H1 (cell line): ENCODE measurements around the gene TMEM176B. TPM values are rescaled to one million over a fixed set of nuclear protein-coding genes. Genes with fewer than 3 reads are reported as not detected.

Experiments
- CTCF ChIA-PET: fragments of 300-600 bp; sonication (Branson Sonifier 250); formaldehyde crosslinking; loops from one replicate; lab custom pipeline; 2021; ENCODE audit not compliant: partially characterized antibody; lab: Charles Lee
- POLR2A ChIA-PET: fragments of 300-600 bp; sonication (Branson Sonifier 250); formaldehyde crosslinking; loops from one replicate; lab custom pipeline; 2021; ENCODE audit warnings: inconsistent platforms; ENCODE audit not compliant: partially characterized antibody; lab: Charles Lee
- DNase-seq, 2 experiments: peaks; one replicate each; pipeline versions ENCODE4 v3.0.0 to v3.0.0-alpha.2; 2010 to 2022; ENCODE audit warnings: low spot score in 2 of 2, low read depth in 1 of 2, mixed read lengths in 1 of 2
- FAIRE-seq: peaks from 2 replicates; lab custom pipeline; 2011; peaks lifted over from hg19 to GRCh38; lab: Jason Lieb, UNC
- H2AFZ ChIP-seq: 2 replicates; pipeline ENCODE4 v1.8.1; 2012; ENCODE audit warnings: low read length, inconsistent platforms
- H2AK5ac ChIP-seq: 2 replicates; pipeline ENCODE4 v1.6.1; 2013; ENCODE audit warnings: low read depth, low read length
- H2BK120ac ChIP-seq: replicated peaks from 2 replicates; pipeline ENCODE3; 2013; ENCODE audit warnings: low read depth, low read length, inconsistent platforms
- H2BK12ac ChIP-seq: 2 replicates; pipeline ENCODE4 v1.6.1; 2013; ENCODE audit warnings: low read depth, low read length
- H2BK15ac ChIP-seq: 2 replicates; pipeline ENCODE4 v1.6.1; 2013; ENCODE audit warnings: low read length
- H2BK20ac ChIP-seq: 2 replicates; pipeline ENCODE4 v1.6.1; 2013; ENCODE audit warnings: low read length
- H2BK5ac ChIP-seq: 2 replicates; pipeline ENCODE4 v1.6.1; 2013; ENCODE audit warnings: low read depth, low read length
- H3K14ac ChIP-seq: 2 replicates; pipeline ENCODE4 v1.6.1; 2013; ENCODE audit warnings: inconsistent platforms; ENCODE audit not compliant: insufficient read length
- H3K18ac ChIP-seq: 2 replicates; pipeline ENCODE4 v1.6.1; 2013; ENCODE audit warnings: low read length; ENCODE audit errors: extremely low read depth
- H3K23ac ChIP-seq: 2 replicates; pipeline ENCODE4 v1.6.1; 2013; ENCODE audit warnings: inconsistent platforms; ENCODE audit not compliant: insufficient read length
- H3K23me2 ChIP-seq: 2 replicates; pipeline ENCODE4 v1.6.1; 2013; ENCODE audit warnings: low read depth, low read length
- H3K27ac ChIP-seq: 2 replicates; pipeline ENCODE4 v1.6.1; 2011; ENCODE audit warnings: low read depth, low read length, inconsistent platforms
- H3K27me3 ChIP-seq, 4 experiments: replicated peaks in 1 of 4; 1 replicate in 1 of 4; 2 replicates in 3 of 4; pipeline versions ENCODE4 v1.6.1 to v1.8.1; 2011 to 2013; ENCODE audit warnings: low read length in 3 of 4, mild to moderate bottlenecking in 3 of 4, inconsistent platforms in 2 of 4, mixed read lengths in 2 of 4, moderate library complexity in 1 of 4; ENCODE audit not compliant: control insufficient read depth in 3 of 4, insufficient read depth in 3 of 4; ENCODE audit errors: extremely low read depth in 1 of 4
- H3K36me3 ChIP-seq, 4 experiments: 2 replicates each; pipeline versions ENCODE4 v1.6.1 to v1.8.1; 2011 to 2013; ENCODE audit warnings: mild to moderate bottlenecking in 4 of 4, low read length in 3 of 4, moderate library complexity in 2 of 4, control low read depth in 1 of 4, inconsistent platforms in 1 of 4; ENCODE audit not compliant: insufficient read depth in 4 of 4, control insufficient read depth in 2 of 4
- H3K4ac ChIP-seq: replicated peaks from 2 replicates; pipeline ENCODE3; 2013; ENCODE audit warnings: low read length, low read depth, mixed read lengths, inconsistent platforms; ENCODE audit not compliant: insufficient read length
- H3K4me1 ChIP-seq, 4 experiments: replicated peaks in 1 of 4; 1 replicate in 1 of 4; 2 replicates in 3 of 4; pipeline versions ENCODE4 v1.6.1 to v1.8.1; 2011 to 2013; ENCODE audit warnings: low read length in 3 of 4, inconsistent platforms in 2 of 4, mixed read lengths in 1 of 4; ENCODE audit not compliant: insufficient read depth in 4 of 4, control insufficient read depth in 3 of 4
- H3K4me2 ChIP-seq, 2 experiments: 2 replicates each; pipeline versions ENCODE4 v1.6.1 to v1.8.1; 2011 to 2013; ENCODE audit warnings: low read depth in 2 of 2, low read length in 2 of 2, control low read depth in 1 of 2, inconsistent platforms in 1 of 2, mild to moderate bottlenecking in 1 of 2; ENCODE audit not compliant: insufficient read depth in 1 of 2
- H3K4me3 ChIP-seq, 4 experiments: fragments of 200-600, 300-600 bp in 1 of 4; sonication (generic), shearing (Covaris generic), sonication (Bioruptor Twin) in 1 of 4; 2 replicates each; pipeline versions ENCODE4 v1.5.1 to v1.8.1; 2011 to 2016; ENCODE audit warnings: low read length in 4 of 4, low read depth in 3 of 4, control low read depth in 2 of 4, inconsistent platforms in 2 of 4, mild to moderate bottlenecking in 2 of 4, mixed read lengths in 1 of 4, moderate library complexity in 1 of 4; ENCODE audit not compliant: insufficient read depth in 2 of 4; ENCODE audit errors: extremely low read depth in 1 of 4
- H3K56ac ChIP-seq: replicated peaks from 2 replicates; pipeline ENCODE3; 2013; ENCODE audit warnings: low read depth, mild to moderate bottlenecking, mixed read lengths, low read length, inconsistent platforms; ENCODE audit not compliant: insufficient read length
- H3K79me1 ChIP-seq: 2 replicates; pipeline ENCODE4 v1.6.1; 2013; ENCODE audit warnings: low read depth, low read length, control low read depth
- H3K79me2 ChIP-seq, 2 experiments: 2 replicates each; pipeline versions ENCODE4 v1.6.1 to v1.8.1; 2012 to 2013; ENCODE audit warnings: low read length in 2 of 2, mild to moderate bottlenecking in 2 of 2, inconsistent platforms in 1 of 2; ENCODE audit not compliant: insufficient read depth in 2 of 2, control insufficient read depth in 1 of 2
- H3K9ac ChIP-seq, 4 experiments: replicated peaks in 1 of 4; 1 replicate in 1 of 4; 2 replicates in 3 of 4; pipeline versions ENCODE4 v1.6.1 to v1.8.1; 2011 to 2013; ENCODE audit warnings: low read depth in 3 of 4, low read length in 3 of 4, control low read depth in 2 of 4, mild to moderate bottlenecking in 2 of 4, moderate library complexity in 2 of 4, inconsistent platforms in 1 of 4; ENCODE audit errors: extremely low read depth in 1 of 4
- H3K9me3 ChIP-seq, 2 experiments: 2 replicates each; pipeline versions ENCODE4 v1.6.1 to v1.8.1; 2012 to 2013; ENCODE audit warnings: mild to moderate bottlenecking in 2 of 2, moderate library complexity in 2 of 2, control low read depth in 1 of 2, inconsistent platforms in 1 of 2, low read depth in 1 of 2, low read length in 1 of 2, mixed read lengths in 1 of 2; ENCODE audit not compliant: insufficient read depth in 2 of 2
- H4K20me1 ChIP-seq, 2 experiments: replicated peaks in 1 of 2; 2 replicates each; pipeline versions ENCODE3 to v1.8.1; 2011 to 2013; ENCODE audit warnings: inconsistent platforms in 2 of 2, low read length in 2 of 2, mild to moderate bottlenecking in 1 of 2; ENCODE audit not compliant: insufficient read depth in 2 of 2, control insufficient read depth in 1 of 2
- H4K5ac ChIP-seq: 2 replicates; pipeline ENCODE4 v1.6.1; 2013; ENCODE audit warnings: low read length, low read depth, mixed read lengths, inconsistent platforms; ENCODE audit not compliant: insufficient read length
- H4K8ac ChIP-seq: 2 replicates; pipeline ENCODE4 v1.8.0; 2013; ENCODE audit warnings: mild to moderate bottlenecking, moderate library complexity, low read length, inconsistent platforms; ENCODE audit not compliant: insufficient read depth; ENCODE audit errors: extremely low read depth
- H4K91ac ChIP-seq: replicated peaks from 2 replicates; pipeline ENCODE3; 2013; ENCODE audit warnings: low read length, mixed read lengths, inconsistent platforms; ENCODE audit not compliant: insufficient read length
- CBX8 ChIP-seq: fragments of 300-800, 300-1000 bp; sonication (generic); IDR thresholded peaks from 2 replicates; pipeline ENCODE4 v1.7.1; 2016; ENCODE audit warnings: low read depth, low read length, borderline replicate concordance
- CEBPB ChIP-seq: IDR thresholded peaks from 2 replicates; pipeline ENCODE4 v1.6.1; 2012; ENCODE audit warnings: low read depth, low read length
- EP300 ChIP-seq, 2 experiments: IDR thresholded peaks; 1 replicate in 1 of 2; 2 replicates in 1 of 2; pipeline ENCODE4 v1.6.1; 2011 to 2012; ENCODE audit warnings: low read depth in 2 of 2, low read length in 2 of 2, mild to moderate bottlenecking in 2 of 2, borderline replicate concordance in 1 of 2, inconsistent platforms in 1 of 2, moderate library complexity in 1 of 2
- FOSL1 ChIP-seq: IDR thresholded peaks from 2 replicates; pipeline ENCODE4 v1.6.1; 2011; ENCODE audit warnings: mild to moderate bottlenecking, low read depth, low read length, moderate library complexity; ENCODE audit not compliant: insufficient read depth
- RAD21 ChIP-seq, 2 experiments: IDR thresholded peaks in 1 of 2; conservative IDR thresholded peaks in 1 of 2; 2 replicates each; pipeline ENCODE4 v1.6.1; 2011; ENCODE audit warnings: low read depth in 2 of 2, low read length in 2 of 2, improper control_type of control experiment in 1 of 2, inconsistent platforms in 1 of 2, mild to moderate bottlenecking in 1 of 2, moderate library complexity in 1 of 2
- RFX5 ChIP-seq: IDR thresholded peaks from 2 replicates; pipeline ENCODE4 v1.6.1; 2011; ENCODE audit warnings: low read depth, low read length, improper control_type of control experiment, borderline replicate concordance
- SIN3A ChIP-seq, 2 experiments: IDR thresholded peaks in 1 of 2; conservative IDR thresholded peaks in 1 of 2; 2 replicates each; pipeline ENCODE4 v1.6.1; 2011 to 2012; ENCODE audit warnings: low read length in 2 of 2, improper control_type of control experiment in 1 of 2, low read depth in 1 of 2, mild to moderate bottlenecking in 1 of 2
- TEAD4 ChIP-seq: IDR thresholded peaks from 2 replicates; pipeline ENCODE4 v1.6.1; 2012; ENCODE audit warnings: low read depth, low read length, inconsistent platforms, mixed read lengths
- YY1 ChIP-seq: IDR thresholded peaks from 2 replicates; pipeline ENCODE4 v1.6.1; 2011; ENCODE audit warnings: low read depth, mild to moderate bottlenecking, low read length
- WGBS, 2 experiments: shearing (Covaris generic) in 1 of 2; methylation state at CpG; one replicate each; pipeline versions ENCODE4 v1.1.6 to v1.1.7; 2013 to 2015; ENCODE audit warnings: low lambda C conversion rate in 2 of 2, mixed read lengths in 2 of 2, inconsistent platforms in 1 of 2, low coverage in 1 of 2, missing lambda C conversion rate in 1 of 2; ENCODE audit not compliant: insufficient replicate concordance in 2 of 2, insufficient coverage in 1 of 2, insufficient read length in 1 of 2; ENCODE audit errors: extremely low coverage in 1 of 2, missing lambda C conversion rate in 1 of 2; 5-methylcytosine and 5-hydroxymethylcytosine counted together
- polyA plus RNA-seq, 7 experiments: library from polyadenylated mRNA; depleted of rRNA in 3 of 7; stranded (reverse) in 5 of 7; unstranded in 2 of 7; fragments of >200 nt in 5 of 7; fragments of 200-250 nt in 2 of 7; gene quantifications; 1 replicate in 5 of 7; 2 replicates in 1 of 7; 4 replicates in 1 of 7; pipeline versions ENCODE4 v1.2.1 to v1.2.3, GENCODE V29; 2011 to 2013; ENCODE audit warnings: missing spikeins in 2 of 7, mixed read lengths in 2 of 7
- total RNA-seq: library from RNA; stranded (reverse); fragmentation: NEBNext Ultra II Directional; extraction: Animal tissue kit (Norgen Biotek cat#: 25700); gene quantifications from 2 replicates; pipeline ENCODE4 v1.2.1, GENCODE V29; 2021
- TF ChIP-seq, protein P1 (sequence below): IDR thresholded peaks from 2 replicates; pipeline ENCODE4 v1.6.1; 2011; ENCODE audit warnings: low read depth, mild to moderate bottlenecking, low read length; ENCODE audit not compliant: insufficient read depth

Gene TMEM176B
- total and polyA plus RNA-seq, 2 of the 8 experiments (the other 6 are each of a cell fraction or from before 2014, with no cell fraction given) = 1.2 to 2.1 TPM

DNA sequence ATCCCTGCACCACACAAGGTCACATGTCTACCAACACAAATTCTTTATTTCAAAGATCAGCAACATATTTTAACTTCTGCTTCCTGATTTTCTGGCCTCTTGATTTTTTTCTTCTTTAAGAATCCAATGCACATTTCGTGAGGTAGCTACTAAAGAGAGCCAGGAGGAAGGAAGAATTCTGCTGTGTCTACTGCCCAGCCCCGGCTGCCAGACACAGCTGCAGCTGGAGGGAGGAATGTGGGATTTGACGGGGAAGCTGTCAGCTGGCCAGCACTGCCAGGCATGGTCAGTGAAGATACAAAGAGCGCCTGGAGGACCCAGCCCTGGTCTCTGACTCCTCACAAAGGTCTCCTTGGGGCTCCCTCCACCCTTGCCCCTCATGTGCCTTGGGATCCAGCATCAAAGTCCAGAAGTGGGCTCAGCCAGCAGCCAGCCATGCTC lies 45.3 kb upstream of the TMEM176B start:
- H2BK20ac ChIP-seq = no peak overlapping the region
- H3K14ac ChIP-seq = no peak overlapping the region
- H3K27ac ChIP-seq = no peak overlapping the region
- no peak overlapping the region for H3K23ac ChIP-seq
- H3K79me1 ChIP-seq = no peaks in the 10 kb centered on the region
- FAIRE-seq (no peak), DNase-seq (no peak)
- CTCF ChIA-PET = interaction anchor here (0.9 to 1.1 kb wide), 2 partner anchors 14 to 57 kb away, joined by 3 read pairs; no protein-coding TSS in a partner anchor
- H3K18ac ChIP-seq = no peak overlapping the region
- no peak overlapping the region for H4K5ac ChIP-seq
- TF ChIP-seq TEAD4 = peak; percentile 14; the same call in 1 of the 2 replicates
- TF ChIP-seq EP300 (IDR thresholded peaks at IDR 0.05; ENCODE audit: borderline replicate concordance in 1 of 2, low read depth in 2 of 2, low read length in 2 of 2) = no peak
- no peak for TF ChIP-seq FOSL1
- TF ChIP-seq SIN3A (conservative IDR thresholded peaks at IDR 0.05 in 1 of 2, IDR thresholded peaks at IDR 0.05 in 1 of 2; ENCODE audit: low read depth in 1 of 2, low read length in 2 of 2) = peak in 1 of 2 experiments; percentile 54; a peak in 1 of 4 replicates
- TF ChIP-seq RAD21 (IDR thresholded peaks at IDR 0.05 in 1 of 2, conservative IDR thresholded peaks at IDR 0.05 in 1 of 2; ENCODE audit: low read depth in 2 of 2, low read length in 2 of 2) = no peak
- TF ChIP-seq, protein P1, sequence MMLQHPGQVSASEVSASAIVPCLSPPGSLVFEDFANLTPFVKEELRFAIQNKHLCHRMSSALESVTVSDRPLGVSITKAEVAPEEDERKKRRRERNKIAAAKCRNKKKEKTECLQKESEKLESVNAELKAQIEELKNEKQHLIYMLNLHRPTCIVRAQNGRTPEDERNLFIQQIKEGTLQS = no peak
- TF ChIP-seq RFX5 = no peak
- no peak for TF ChIP-seq CBX8
- TF ChIP-seq CEBPB = no peak
- no peak for TF ChIP-seq YY1
- H2BK120ac ChIP-seq = no peak overlapping the region
- H2BK5ac ChIP-seq = no peak overlapping the region
- no peak overlapping the region for H2BK15ac ChIP-seq
- no peak overlapping the region for H3K4ac ChIP-seq
- H2AK5ac ChIP-seq = no peak overlapping the region
- no peaks in the 10 kb centered on the region for H3K23me2 ChIP-seq
- no peaks in the 10 kb centered on the region for H3K9me3 ChIP-seq
- no peak overlapping the region for H4K91ac ChIP-seq
- no peak overlapping the region for H2BK12ac ChIP-seq
- no peaks in the 10 kb centered on the region for H3K4me1 ChIP-seq
- no peak overlapping the region for H3K4me2 ChIP-seq
- POLR2A ChIA-PET = no interaction called here
- no peak overlapping the region for H3K9ac ChIP-seq
- no peak overlapping the region for H2AFZ ChIP-seq
- H3K79me2 ChIP-seq = no peaks in the 10 kb centered on the region
- H4K20me1 ChIP-seq = no peaks in the 10 kb centered on the region
- H3K27me3 ChIP-seq = no peaks in the 10 kb centered on the region
- H3K36me3 ChIP-seq = no peaks in the 10 kb centered on the region
- H4K8ac ChIP-seq = no peak overlapping the region
- 41% methylated on average over 4 of the region's 4 CpGs; no CpG with 5 or more reads in 1 of the 2 experiments for WGBS, 2 experiments
- H3K4me3 ChIP-seq = no peak overlapping the region
- no peak overlapping the region for H3K56ac ChIP-seq
